ENCODE data around the gene ANKRD13C.

- TF ChIP-seq CTCF (conservative IDR thresholded peaks at IDR 0.05; ENCODE audit: low read depth, low read length) (no peak), POLR2A (IDR thresholded peaks at IDR 0.05; ENCODE audit: low read depth, low read length) (no peak), RFX5 (IDR thresholded peaks at IDR 0.05; ENCODE audit: low read depth, low read length) (no peak), RCOR1 (IDR thresholded peaks at IDR 0.05; ENCODE audit: insufficient replicate concordance, low read length) (no peak), CHD1 (IDR thresholded peaks at IDR 0.05; ENCODE audit: low read depth, low read length) (no peak), RAD21 (IDR thresholded peaks at IDR 0.05; ENCODE audit: low read length) (no peak), SMC3 (IDR thresholded peaks at IDR 0.05; ENCODE audit: low read depth, low read length) (no peak), MXI1 (IDR thresholded peaks at IDR 0.05; ENCODE audit: borderline replicate concordance, low read depth, low read length) (no peak), CEBPB (IDR thresholded peaks at IDR 0.05; ENCODE audit: low read depth, low read length) (no peak), BHLHE40 (IDR thresholded peaks at IDR 0.05; ENCODE audit: low read depth, low read length) (no peak), USF2 (IDR thresholded peaks at IDR 0.05; ENCODE audit: low read depth, low read length) (no peak), MAFK (IDR thresholded peaks at IDR 0.05; ENCODE audit: low read depth, low read length) (no peak), ELK1 (IDR thresholded peaks at IDR 0.05; ENCODE audit: borderline replicate concordance, low read depth, low read length) (no peak), MAZ (IDR thresholded peaks at IDR 0.05; ENCODE audit: borderline replicate concordance, low read depth, low read length) (no peak)
Measured at GRCh38 chr1:70401974-70402373, 47.5 kb upstream of the ANKRD13C start.
